RWPE2 (cell line): ENCODE results near the gene CELF2.

Source experiments
- ATAC-seq: fragments of 200-7000 bp; cut with Tn5 transposase; 3 replicates; pipeline ENCODE4 v1.9.1; 2021; ENCODE audit warnings: low read depth
- DNase-seq: peaks from one replicate; pipeline ENCODE4 v3.0.0-alpha.2; 2020; ENCODE audit warnings: low spot score
- H3K27ac ChIP-seq: fragments of 450-650 bp; 2 replicates; pipeline ENCODE4 v1.5.1; 2017; ENCODE audit warnings: mild to moderate bottlenecking; ENCODE audit not compliant: poor library complexity, severe bottlenecking
- H3K27me3 ChIP-seq: fragments of 250-450 bp; sonication (Bioruptor Pico); 2 replicates; pipeline ENCODE4 v1.5.1; 2021; ENCODE audit warnings: mild to moderate bottlenecking, moderate library complexity; ENCODE audit not compliant: insufficient read depth, poor library complexity, severe bottlenecking
- H3K36me3 ChIP-seq: fragments of 250-450 bp; sonication (Bioruptor Pico); 2 replicates; pipeline ENCODE4 v1.5.1; 2020; ENCODE audit warnings: low read depth, mild to moderate bottlenecking, moderate library complexity
- H3K4me1 ChIP-seq: fragments of 250-450 bp; sonication (Bioruptor Pico); 2 replicates; pipeline ENCODE4 v1.5.1; 2021; ENCODE audit warnings: mild to moderate bottlenecking, moderate library complexity; ENCODE audit not compliant: insufficient read depth, poor library complexity, severe bottlenecking
- H3K4me3 ChIP-seq: fragments of 250-450 bp; sonication (Bioruptor Pico); 2 replicates; pipeline ENCODE4 v1.5.1; 2021; ENCODE audit warnings: mild to moderate bottlenecking, moderate library complexity; ENCODE audit not compliant: severe bottlenecking
- H3K9me3 ChIP-seq: fragments of 250-450 bp; sonication (Bioruptor Pico); 2 replicates; pipeline ENCODE4 v1.5.1; 2021; ENCODE audit warnings: mild to moderate bottlenecking, moderate library complexity; ENCODE audit not compliant: severe bottlenecking
- TF ChIP-seq, protein P1 (sequence below): fragments of 450-650 bp; IDR thresholded peaks from one replicate; pipeline ENCODE4 v1.5.1; 2017; ENCODE audit warnings: mild to moderate bottlenecking, moderate library complexity; ENCODE audit not compliant: poor library complexity, severe bottlenecking

CELF2 gene

DNA sequence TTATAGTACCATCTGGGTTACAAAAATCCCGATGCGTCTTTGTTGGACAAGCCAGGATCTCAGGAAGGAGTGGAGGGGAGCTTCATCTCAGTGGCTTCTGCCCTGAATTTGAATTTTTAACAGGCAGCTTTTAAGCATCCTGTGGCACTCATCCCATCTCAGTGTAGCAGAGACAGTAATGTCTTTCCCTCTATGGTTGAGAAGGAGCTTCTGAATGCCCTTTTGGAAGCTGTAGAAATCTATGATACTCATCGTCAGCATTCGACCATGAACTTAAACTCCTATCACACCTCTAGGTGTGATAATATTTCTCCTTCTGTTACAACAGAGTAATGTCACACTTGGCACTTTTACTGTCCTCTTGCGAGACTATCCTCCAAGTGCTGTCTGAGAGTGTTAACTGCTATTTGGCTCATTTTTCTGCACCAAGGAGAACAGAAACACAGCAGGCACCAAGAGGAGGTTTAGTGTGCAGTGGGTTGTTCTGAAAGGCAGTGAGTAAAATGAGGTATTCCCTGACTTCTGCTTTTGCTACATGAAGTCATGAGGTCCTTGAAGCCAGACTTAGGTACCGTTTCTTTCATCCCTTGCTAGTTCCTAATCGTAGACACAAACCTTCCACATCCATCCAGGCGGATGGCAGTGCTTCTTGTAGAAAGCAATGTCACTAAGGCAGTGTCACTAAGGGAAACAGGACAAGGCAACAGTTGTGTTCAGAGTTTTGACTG, 177.4 kb downstream of the CELF2 start:
- DNase-seq (no peak), ATAC-seq (no peak)
- no peaks in the 10 kb centered on the region for H3K9me3 ChIP-seq
- H3K27ac ChIP-seq = no peak overlapping the region
- H3K36me3 ChIP-seq = no peaks in the 10 kb centered on the region
- no peaks in the 10 kb centered on the region for H3K4me1 ChIP-seq
- no peaks in the 10 kb centered on the region for H3K27me3 ChIP-seq
- no peak overlapping the region for H3K4me3 ChIP-seq
- TF ChIP-seq, protein P1, sequence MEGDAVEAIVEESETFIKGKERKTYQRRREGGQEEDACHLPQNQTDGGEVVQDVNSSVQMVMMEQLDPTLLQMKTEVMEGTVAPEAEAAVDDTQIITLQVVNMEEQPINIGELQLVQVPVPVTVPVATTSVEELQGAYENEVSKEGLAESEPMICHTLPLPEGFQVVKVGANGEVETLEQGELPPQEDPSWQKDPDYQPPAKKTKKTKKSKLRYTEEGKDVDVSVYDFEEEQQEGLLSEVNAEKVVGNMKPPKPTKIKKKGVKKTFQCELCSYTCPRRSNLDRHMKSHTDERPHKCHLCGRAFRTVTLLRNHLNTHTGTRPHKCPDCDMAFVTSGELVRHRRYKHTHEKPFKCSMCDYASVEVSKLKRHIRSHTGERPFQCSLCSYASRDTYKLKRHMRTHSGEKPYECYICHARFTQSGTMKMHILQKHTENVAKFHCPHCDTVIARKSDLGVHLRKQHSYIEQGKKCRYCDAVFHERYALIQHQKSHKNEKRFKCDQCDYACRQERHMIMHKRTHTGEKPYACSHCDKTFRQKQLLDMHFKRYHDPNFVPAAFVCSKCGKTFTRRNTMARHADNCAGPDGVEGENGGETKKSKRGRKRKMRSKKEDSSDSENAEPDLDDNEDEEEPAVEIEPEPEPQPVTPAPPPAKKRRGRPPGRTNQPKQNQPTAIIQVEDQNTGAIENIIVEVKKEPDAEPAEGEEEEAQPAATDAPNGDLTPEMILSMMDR = no peak

DNA sequence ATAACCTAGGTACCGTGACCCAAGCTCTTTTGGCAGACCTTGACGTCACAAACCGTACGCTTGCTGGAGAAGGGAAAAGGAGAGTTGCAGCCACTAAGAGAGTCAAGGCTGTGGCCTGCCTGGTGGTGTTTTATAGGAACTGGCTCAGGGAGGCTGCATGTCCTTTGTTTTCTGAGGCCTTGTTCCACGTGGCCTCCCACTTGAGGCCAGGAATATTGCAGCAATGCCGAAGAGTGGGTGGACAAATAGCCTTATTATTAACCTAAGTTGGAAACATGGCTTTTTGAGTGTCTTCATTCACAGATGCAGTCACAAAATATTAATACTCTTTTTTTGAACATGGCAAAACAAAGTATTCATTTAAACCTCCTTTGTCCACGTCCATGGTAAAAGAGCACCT, 178.0 kb downstream of the CELF2 start:
- H3K9me3 ChIP-seq = no peaks in the 10 kb centered on the region
- TF ChIP-seq, protein P1 = no peak
- H3K4me3 ChIP-seq = no peak overlapping the region
- H3K27ac ChIP-seq = no peak overlapping the region
- no peaks in the 10 kb centered on the region for H3K4me1 ChIP-seq
- no peaks in the 10 kb centered on the region for H3K27me3 ChIP-seq
- ATAC-seq = no peak
- DNase-seq = no peak
- no peaks in the 10 kb centered on the region for H3K36me3 ChIP-seq

DNA sequence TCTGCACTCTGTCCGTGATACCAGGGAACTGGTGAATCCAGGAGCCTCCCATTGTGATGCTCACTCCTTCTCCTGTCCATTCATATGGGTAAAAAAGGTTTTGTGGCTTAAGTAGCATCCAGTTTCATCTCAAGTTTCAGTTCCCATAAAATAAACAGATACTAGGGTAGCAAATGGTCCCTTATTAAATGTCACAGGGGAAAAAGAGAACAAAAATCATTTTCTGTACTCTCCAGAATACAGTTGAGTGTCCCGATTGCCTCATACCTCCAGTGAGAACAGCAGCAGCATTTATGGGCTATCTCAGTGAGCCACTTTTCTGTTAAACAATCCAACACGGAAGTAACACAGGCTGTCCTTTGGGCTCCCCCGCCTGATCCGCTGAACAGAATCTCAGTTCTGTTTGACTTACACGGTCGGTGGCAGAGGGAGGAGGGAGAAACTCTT, 179.6 kb downstream of the CELF2 start:
- no peak for ATAC-seq
- DNase-seq = no peak
- TF ChIP-seq, protein P1 = no peak
- Histone ChIP-seq H3K4me1 (no peaks in the 10 kb centered on the region), H3K9me3 (no peaks in the 10 kb centered on the region), H3K4me3 (no peak overlapping the region), H3K27me3 (no peaks in the 10 kb centered on the region), H3K27ac (no peak overlapping the region), H3K36me3 (no peaks in the 10 kb centered on the region)

DNA sequence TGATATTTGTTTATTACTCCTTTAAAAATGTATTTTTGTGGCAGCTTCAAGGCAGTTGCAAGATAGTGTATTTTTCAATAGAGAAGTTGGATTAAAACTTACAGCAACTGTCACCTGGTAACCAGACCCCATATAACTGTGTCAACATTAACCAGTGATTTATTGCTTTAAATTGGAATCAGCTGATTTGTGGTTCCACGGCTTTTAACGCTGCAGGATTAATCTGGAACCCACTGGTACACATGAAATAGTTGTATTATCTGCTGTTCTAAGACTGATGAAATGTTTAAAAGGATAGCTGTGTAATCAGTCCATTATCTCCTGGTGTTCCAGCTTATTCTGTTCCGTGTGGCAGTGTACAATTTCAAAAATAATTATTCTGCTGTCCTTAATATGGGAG, 180.2 kb downstream of the CELF2 start:
- no peaks in the 10 kb centered on the region for H3K36me3 ChIP-seq
- ATAC-seq (no peak), DNase-seq (no peak)
- H3K27ac ChIP-seq = no peak overlapping the region
- no peak overlapping the region for H3K4me3 ChIP-seq
- no peaks in the 10 kb centered on the region for H3K4me1 ChIP-seq
- H3K9me3 ChIP-seq = no peaks in the 10 kb centered on the region
- TF ChIP-seq, protein P1 = no peak
- no peaks in the 10 kb centered on the region for H3K27me3 ChIP-seq

DNA sequence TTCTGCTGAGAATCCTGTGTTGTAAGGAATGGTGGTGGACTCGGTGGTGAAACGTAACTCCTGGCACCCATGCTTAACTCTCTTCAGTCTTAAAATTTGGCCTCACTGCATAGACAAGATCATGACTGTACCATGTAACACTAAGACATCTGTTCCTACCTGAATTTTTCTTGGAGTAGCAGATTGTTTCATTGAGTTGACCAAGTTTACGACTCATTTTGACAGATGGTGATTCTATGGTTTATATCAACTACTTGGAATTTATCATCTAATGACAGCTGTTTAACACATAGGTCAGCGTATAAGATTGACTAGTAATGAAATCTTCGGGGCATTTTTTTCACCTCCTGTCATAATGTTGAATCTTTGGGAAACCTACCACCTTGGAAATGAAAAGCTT, 184.2 kb downstream of the CELF2 start:
- no peaks in the 10 kb centered on the region for H3K4me1 ChIP-seq
- H3K4me3 ChIP-seq = no peak overlapping the region
- no peak for DNase-seq
- H3K36me3 ChIP-seq = no peaks in the 10 kb centered on the region
- H3K27ac ChIP-seq = no peak overlapping the region
- no peak for ATAC-seq
- no peaks in the 10 kb centered on the region for H3K27me3 ChIP-seq
- TF ChIP-seq, protein P1 = no peak
- H3K9me3 ChIP-seq = no peaks in the 10 kb centered on the region
